Stimulated activated CD8-positive, alpha-beta memory T cell treated with anti-CD3 and anti-CD28 coated beads, Interleukin-2, amount 100 ng/mL, for 1 hour (primary cell): ENCODE data around the gene SPON2.

Experiments
- DNase-seq, 2 donors: peaks; one replicate each; pipeline ENCODE4 v3.0.0-alpha.2; 2020; ENCODE audit warnings: low read depth in 2 of 2

SPON2 gene

GRCh38 chr4:1195109-1195671, 22.8 kb upstream of the SPON2 start:
- DNase-seq: no peak

- DNase-seq: no peak
Observed at GRCh38 chr4:1194010-1194900, 21.9 kb upstream of the SPON2 start.

DNA sequence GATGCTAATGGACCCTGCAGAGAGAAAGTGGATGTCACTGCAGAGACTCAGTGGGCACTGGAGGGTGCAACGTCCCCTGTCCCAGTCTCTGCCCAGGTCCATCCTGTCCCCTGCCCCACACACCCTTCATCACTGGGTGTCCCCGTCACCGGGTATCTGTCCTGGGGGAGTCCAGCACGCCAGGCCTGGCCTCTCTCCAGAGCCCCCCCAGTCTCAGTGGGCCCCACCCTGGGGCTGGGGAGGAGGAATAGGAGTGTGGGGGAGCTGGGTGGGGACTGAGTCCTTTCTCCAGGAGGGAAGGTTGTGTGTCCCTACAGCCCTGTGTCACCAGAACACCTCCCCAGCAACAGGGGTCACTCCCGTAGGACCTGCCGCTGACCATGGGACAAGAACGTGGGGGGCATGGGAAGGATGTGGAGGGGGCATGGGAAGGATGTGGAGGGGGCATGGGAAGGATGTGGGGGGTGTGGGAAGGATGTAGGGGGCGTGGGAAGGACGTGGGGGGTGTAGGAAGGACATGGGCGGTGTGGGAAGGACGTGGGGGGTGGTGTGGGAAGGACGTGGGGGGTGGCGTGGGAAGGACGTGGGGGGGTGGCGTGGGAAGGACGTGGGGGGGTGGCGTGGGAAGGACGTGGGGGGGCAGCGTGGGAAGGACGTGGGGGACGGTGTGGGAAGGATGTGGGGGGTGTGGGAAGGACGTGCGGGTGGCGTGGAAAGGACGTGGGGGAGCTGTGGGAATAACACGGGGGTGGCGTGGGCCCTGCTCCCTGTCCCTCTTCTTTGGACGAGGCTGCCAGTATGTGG, 21.0 kb upstream of the SPON2 start:
- no peak for DNase-seq

DNA sequence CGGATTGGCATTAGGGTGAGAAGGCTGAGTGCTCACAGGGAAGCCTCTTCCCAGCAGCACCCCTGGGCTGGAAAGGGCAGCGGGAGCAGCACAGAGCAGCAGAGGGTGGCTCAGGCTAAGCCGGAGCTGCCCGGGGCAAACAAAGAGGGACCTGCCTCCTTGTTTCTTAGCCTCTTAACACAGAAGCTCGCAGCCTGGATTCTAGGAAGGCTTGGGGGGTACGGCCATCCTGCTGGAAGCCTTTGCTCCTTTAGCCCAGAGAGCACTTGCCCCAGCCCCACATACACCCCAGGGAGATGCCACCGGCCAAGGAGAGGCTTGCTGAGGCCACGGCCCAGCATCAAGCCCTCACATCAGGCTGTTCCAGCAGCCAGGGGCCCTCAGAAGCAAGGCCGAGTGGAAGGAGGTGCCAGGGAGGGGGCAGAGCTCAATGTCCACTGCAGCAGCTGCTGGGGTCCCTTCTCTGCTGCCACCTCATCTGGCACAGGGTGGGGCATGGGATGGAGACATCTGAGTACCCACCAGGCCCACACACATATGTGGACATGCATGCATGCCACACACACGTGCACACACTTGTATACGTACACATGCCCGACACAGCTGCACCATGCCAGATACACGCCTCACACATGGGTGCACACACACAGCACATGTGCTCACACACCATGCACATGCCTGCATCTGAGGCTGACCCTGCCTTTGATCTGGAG, 20.3 kb upstream of the SPON2 start:
- no peak for DNase-seq

DNA sequence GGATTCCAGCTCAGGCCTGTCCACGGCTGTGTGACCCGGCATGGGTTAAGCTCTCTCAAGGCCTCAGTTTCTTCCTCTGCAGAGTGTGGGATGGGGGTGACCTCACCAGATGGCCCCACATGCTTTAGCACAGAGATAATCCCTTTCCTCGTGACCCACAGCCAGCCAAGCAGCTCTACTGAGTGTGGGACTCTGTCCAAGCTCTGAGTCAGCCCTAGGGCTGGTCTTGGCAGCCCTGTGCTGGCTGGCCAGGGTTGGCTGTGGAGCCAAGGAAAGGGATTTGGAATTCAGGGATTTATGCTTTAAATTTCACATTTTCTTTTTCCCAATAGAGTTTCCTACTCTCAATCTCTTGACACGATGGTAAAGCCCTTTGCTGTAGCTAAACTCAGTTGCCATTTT, 19.7 kb upstream of the SPON2 start:
- DNase-seq: no peak

DNA sequence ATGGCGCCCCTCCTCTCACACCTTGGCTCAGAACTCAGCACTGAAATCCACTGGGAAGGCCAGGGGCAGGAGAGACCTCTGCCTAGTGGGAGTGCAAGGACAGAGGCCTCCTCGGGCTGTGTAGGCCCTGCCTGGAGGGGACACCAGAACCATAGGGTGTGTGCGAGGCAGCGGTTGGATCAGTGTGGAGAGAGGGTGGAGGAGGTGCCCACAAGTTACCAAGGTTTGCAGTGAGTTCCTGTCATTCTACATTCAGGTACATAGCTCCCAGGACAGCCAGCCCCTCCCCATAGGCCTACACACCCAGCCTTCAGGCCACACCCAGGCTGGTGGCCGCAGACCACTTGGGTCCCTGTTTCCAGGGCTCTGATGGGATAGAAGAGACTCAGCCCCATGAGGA, 19.2 kb upstream of the SPON2 start:
- no peak for DNase-seq

DNA sequence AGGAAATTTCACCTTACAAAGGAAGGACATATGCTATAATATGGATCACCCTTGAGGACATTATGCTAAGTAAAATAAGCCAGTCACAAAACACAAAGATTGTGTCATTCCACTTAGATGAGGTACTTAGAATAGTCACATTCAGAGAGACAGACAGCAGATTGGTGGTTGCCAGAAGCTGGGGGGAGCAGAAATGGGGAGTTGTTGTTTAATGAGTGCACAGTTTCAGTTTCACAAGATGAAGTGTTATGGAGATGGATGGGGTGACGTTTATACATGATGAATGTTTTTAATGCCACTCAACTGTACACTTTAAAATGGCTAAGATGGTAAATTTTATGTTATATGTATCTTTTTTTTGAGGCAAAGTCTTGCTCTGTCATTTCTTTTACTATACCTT, 14.8 kb upstream of the SPON2 start:
- DNase-seq: no peak

DNA sequence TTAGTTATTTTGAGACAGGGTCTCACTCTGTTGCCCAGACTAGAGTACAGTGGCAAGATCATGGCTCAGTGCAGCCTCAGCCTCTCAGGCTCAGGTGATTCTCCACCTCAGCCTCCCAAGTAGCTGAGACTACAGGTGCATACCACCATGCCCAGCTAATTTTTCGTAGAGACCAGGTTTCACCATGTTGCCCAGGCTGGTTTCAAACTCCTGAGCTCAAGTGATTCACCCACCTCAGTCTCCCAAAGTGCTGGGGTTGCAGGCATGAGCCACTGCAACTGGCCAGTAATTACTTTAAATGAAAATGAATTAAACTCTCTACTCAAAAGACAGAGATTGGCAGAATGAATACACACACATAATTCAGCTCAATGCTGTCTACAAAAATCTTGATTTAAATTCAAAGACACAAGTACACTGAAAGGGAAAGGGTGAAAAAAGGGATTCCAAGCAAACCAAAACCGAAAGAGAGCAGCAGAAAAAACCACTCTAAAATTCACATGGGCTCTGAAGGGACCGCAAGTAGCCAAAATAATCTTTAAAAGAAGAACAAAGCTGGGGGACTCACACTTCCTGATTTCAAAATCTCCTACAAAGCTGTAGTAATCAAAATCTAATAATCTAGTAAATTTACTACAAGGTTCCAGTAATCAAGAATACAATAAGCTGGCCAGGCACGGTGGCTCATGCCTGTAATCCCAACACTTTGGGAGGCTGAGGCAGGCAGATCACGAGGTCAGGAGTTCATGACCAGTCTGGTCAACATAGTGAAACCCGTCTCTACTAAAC, 11.8 kb upstream of the SPON2 start:
- DNase-seq: no peak

DNA sequence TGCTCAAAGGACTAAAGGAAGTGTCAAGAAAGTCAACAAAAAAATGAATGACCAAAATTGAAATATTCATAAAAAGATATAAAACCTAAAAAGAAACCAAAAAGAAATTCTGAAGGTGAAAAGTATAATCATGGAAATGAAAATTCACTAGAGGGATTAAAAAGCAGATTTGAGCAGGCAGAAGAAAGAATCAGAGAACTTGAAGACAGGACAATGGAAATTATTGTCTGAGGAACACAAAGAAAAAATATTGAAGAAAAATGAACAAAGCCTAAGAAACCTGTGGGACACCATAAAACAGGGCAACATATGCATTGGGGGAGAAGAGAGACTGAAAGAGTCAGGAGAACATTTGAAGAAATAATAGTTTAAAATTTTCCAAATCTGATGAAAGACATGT, 9.9 kb upstream of the SPON2 start:
- no peak for DNase-seq

DNA sequence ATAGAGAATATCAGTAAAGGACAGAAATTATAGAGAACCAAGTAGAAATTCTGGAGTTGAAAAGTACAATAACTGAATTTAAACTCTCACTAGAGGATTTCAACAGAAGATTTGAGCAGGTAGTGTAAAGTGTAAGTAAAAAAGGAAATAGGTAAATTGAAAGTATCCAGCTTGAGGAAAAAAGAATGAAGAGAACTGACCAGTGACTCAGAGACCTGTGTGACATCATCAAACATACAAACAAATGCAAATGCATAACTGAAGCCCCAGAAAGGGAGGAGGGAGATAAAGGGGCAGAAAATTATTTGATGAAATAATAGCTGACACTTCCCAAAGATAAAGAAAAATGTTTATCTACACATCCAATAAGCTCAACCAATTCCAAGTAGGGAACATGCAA, 8.3 kb upstream of the SPON2 start:
- DNase-seq: no peak

- no peak for DNase-seq
Observed at GRCh38 chr4:1179976-1180375, 7.6 kb upstream of the SPON2 start.

- no peak for DNase-seq
Observed at GRCh38 chr4:1179089-1179441, 6.7 kb upstream of the SPON2 start.

DNA sequence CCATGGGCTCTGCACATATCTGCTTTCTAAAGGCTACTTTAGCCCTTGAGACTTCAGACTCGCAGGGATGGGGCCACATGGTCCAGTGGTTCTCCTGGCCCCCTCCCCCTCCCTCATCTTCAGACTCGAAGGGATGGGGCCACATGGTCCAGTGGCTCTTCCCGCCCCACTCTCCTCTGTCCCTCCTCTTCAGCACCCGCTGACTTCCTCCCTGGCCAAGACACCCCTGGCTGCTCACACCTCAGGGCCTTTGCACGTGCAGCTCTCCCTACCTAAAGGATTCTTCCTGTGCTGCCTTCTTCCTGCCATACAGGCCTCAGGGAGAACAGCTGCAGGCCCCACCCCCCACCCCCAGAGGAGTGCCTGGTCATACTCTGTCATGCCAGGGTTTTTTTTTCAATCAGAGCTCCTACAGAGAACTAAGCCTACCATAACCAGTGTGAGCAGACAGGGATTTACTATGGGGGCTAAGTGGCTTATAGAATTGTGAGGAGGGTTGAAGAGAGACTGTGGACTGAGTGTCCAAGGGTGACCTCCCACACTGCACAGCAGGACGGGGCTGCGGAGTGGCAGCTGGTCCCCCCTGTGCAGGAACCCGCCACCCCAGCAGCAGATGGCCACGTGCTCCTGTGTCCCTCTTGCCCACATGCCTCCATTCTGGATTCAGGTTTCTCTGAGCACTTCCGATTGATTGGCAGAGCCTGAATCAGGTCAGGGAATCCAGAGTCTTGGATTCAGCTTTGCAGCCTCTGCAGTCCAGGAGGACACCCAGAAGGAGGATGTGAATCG, 6.1 kb upstream of the SPON2 start:
- DNase-seq: no peak

GRCh38 chr4:1177274-1178141, 5.1 kb upstream of the SPON2 start:
- DNase-seq: peak; percentile 33 to 38

GRCh38 chr4:1176398-1177273, 4.3 kb upstream of the SPON2 start:
- DNase-seq: no peak

- DNase-seq: no peak
Observed at GRCh38 chr4:1175635-1176229, 3.3 kb upstream of the SPON2 start.

- DNase-seq: no peak
Observed at GRCh38 chr4:1174941-1175634, 2.7 kb upstream of the SPON2 start.
